ENCODE results near the gene OR7C1. TPM values are rescaled to one million over a fixed set of nuclear protein-coding genes. Genes with fewer than 3 reads are reported as not detected.

The OR7C1 gene
- total RNA-seq, 1 experiment from 2014 or later = not detected

GRCh38 chr19:14840206-14840605 lies 5.2 kb upstream of the OR7C1 start:
- CTCF ChIA-PET = no interaction called here
- H3F3A ChIP-seq (ENCODE audit: insufficient read depth, low read depth) = no peaks in the 10 kb centered on the region
- no peak overlapping the region for H3K4me3 ChIP-seq
- peaks cover 8% of the 10 kb centered on the region for H3K4me1 ChIP-seq (replicated peaks; ENCODE audit: insufficient read depth)
- intact Hi-C loops (cut with micrococcal nuclease; ENCODE audit: unreplicated experiment) = no loop called here
- no peak overlapping the region for H3K4me2 ChIP-seq
- no peaks in the 10 kb centered on the region for H3K36me3 ChIP-seq (ENCODE audit: low read depth)
- BruUV-seq (replicated peaks) = no TSS peak
- no peak overlapping the region for H3K27ac ChIP-seq
- no peaks in the 10 kb centered on the region for H3K79me2 ChIP-seq (ENCODE audit: low read depth)
- no peak overlapping the region for H2AFZ ChIP-seq
- no peak for TF ChIP-seq CTCF (conservative IDR thresholded peaks at IDR 0.05)
- no peaks in the 10 kb centered on the region for H3K9me2 ChIP-seq (ENCODE audit: insufficient read depth)
- peak in 1 of 2 experiments; percentile 45 for DNase-seq
- POLR2A ChIA-PET (ENCODE audit: unreplicated experiment) = no interaction called here
- H3K27me3 ChIP-seq (ENCODE audit: insufficient read depth, low read depth) = peaks cover 16% of the 10 kb centered on the region
- no peaks in the 10 kb centered on the region for H4K20me1 ChIP-seq (ENCODE audit: insufficient read depth)
- H3K9me3 ChIP-seq (ENCODE audit: insufficient read depth, low read depth) = no peaks in the 10 kb centered on the region; the same call in 1 of the 2 replicates

DNA sequence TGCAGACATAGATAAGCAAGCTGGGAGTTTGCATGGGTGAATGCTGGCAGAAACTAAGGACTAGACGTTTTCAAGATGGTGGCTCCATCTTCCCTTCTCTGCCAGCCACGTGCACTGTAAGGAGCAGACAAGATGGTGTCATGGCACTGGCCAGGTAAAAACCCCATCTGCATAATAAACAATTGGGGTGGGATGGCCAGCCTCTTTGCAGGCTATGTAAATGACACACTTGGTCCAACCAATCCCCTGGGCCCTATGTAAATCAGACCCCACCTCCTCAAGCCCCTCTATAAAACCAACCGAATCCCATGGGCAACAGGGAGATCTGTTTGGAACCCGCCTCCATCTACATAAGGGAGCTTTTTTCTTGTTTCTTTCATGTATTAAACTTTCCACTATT lies 2.4 kb upstream of the OR7C1 start:
- Histone ChIP-seq H3F3A (ENCODE audit: insufficient read depth, low read depth) (peaks cover 10% of the 10 kb centered on the region; the same call in 1 of the 2 replicates), H3K9me3 (ENCODE audit: insufficient read depth, low read depth) (no peaks in the 10 kb centered on the region; the same call in 1 of the 2 replicates), H3K79me2 (ENCODE audit: low read depth) (no peaks in the 10 kb centered on the region), H3K4me3 (no peak overlapping the region), H2AFZ (no peak overlapping the region), H3K9me2 (ENCODE audit: insufficient read depth) (no peaks in the 10 kb centered on the region), H3K36me3 (ENCODE audit: low read depth) (no peaks in the 10 kb centered on the region), H3K27ac (no peak overlapping the region), H4K20me1 (ENCODE audit: insufficient read depth) (no peaks in the 10 kb centered on the region), H3K27me3 (ENCODE audit: insufficient read depth, low read depth) (no peaks in the 10 kb centered on the region), H3K4me2 (no peak overlapping the region), H3K4me1 (replicated peaks; ENCODE audit: insufficient read depth) (peaks cover 17% of the 10 kb centered on the region)
- no peak for DNase-seq
- POLR2A ChIA-PET (ENCODE audit: unreplicated experiment) = interaction anchor here (0.6 kb wide), 1 partner anchor 1062 kb away, joined by 6 read pairs; no protein-coding TSS in a partner anchor
- intact Hi-C loops (cut with micrococcal nuclease; ENCODE audit: unreplicated experiment) = no loop called here
- no TSS peak for BruUV-seq (replicated peaks)
- TF ChIP-seq EZH2 (IDR thresholded peaks at IDR 0.05; ENCODE audit: low read depth) = no peak
- no peak for TF ChIP-seq CTCF (conservative IDR thresholded peaks at IDR 0.05)
- CTCF ChIA-PET = no interaction called here

GRCh38 chr19:14830702-14831101 lies 4.3 kb downstream of the OR7C1 start:
- Histone ChIP-seq H3K36me3 (ENCODE audit: low read depth) (no peaks in the 10 kb centered on the region), H3K9me3 (ENCODE audit: insufficient read depth, low read depth) (no peaks in the 10 kb centered on the region), H3K4me1 (replicated peaks; ENCODE audit: insufficient read depth) (peaks cover 13% of the 10 kb centered on the region), H3F3A (ENCODE audit: insufficient read depth, low read depth) (peaks cover 10% of the 10 kb centered on the region; the same call in 1 of the 2 replicates), H3K79me2 (ENCODE audit: low read depth) (no peaks in the 10 kb centered on the region), H3K4me2 (no peak overlapping the region), H3K9me2 (ENCODE audit: insufficient read depth) (no peaks in the 10 kb centered on the region), H3K27ac (no peak overlapping the region), H3K27me3 (ENCODE audit: insufficient read depth, low read depth) (no peaks in the 10 kb centered on the region), H4K20me1 (ENCODE audit: insufficient read depth) (no peaks in the 10 kb centered on the region), H2AFZ (no peak overlapping the region), H3K4me3 (no peak overlapping the region)
- CTCF ChIA-PET = no interaction called here
- POLR2A ChIA-PET (ENCODE audit: unreplicated experiment) = no interaction called here
- no peak for DNase-seq
- intact Hi-C loops (cut with micrococcal nuclease; ENCODE audit: unreplicated experiment) = no loop called here
- TF ChIP-seq EZH2 (IDR thresholded peaks at IDR 0.05; ENCODE audit: low read depth) = no peak
- TF ChIP-seq CTCF (conservative IDR thresholded peaks at IDR 0.05) = no peak
- no TSS peak for BruUV-seq (replicated peaks)

Measured in PC-9 (cell line).